ENCODE results near the gene DPY19L3. TPM values are rescaled to one million over a fixed set of nuclear protein-coding genes. Genes with fewer than 3 reads are reported as not detected.
"Not testable (repeated sequence)": the region's sequence is repeated elsewhere in the genome, so short reads cannot be mapped to it uniquely, and the experiment has no call there.

The DPY19L3 gene
- total RNA-seq, 1 donor from 2014 or later = 6.5 TPM

GRCh38 chr19:32421589-32422361 is 16.2 kb downstream of the DPY19L3 start:
- intact Hi-C loops (cut with DNase I) = no loop called here
- ATAC-seq (ENCODE audit: poor library complexity) = peak; percentile 39
- no peak for DNase-seq

DNA sequence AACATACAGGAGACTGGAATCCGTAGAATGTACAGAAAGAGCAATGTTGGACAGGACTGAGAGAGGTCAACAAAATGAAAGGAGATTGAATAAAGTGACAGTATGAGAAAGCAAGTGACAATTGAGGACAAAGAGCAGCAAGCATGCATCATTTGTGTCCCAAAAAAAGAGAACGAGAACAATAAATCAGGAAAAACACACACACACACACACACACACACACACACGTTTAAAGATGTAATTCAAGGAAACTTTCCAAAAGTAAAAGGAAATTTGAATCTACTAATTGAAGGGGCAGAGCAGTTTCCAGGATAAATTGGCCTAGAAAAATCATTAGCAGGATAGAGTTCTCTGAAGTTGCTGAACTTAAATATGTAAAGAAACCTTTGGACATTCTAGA is 16.9 kb downstream of the DPY19L3 start:
- DNase-seq (no peak), ATAC-seq (ENCODE audit: poor library complexity) (no peak)
- intact Hi-C loops (cut with DNase I) = no loop called here

GRCh38 chr19:32423944-32424343 is 18.4 kb downstream of the DPY19L3 start:
- intact Hi-C loops (cut with DNase I); ATAC-seq (ENCODE audit: poor library complexity); DNase-seq: not testable (repeated sequence)

- DNase-seq = no peak
- intact Hi-C loops (cut with DNase I) = no loop called here
- ATAC-seq (ENCODE audit: poor library complexity) = no peak
These were observed 22.0 kb downstream of the DPY19L3 start for GRCh38 chr19:32427536-32427935.

- no peak for ATAC-seq (ENCODE audit: poor library complexity)
- intact Hi-C loops (cut with DNase I) = no loop called here
- DNase-seq = no peak
These were observed 31.1 kb downstream of the DPY19L3 start for GRCh38 chr19:32436692-32437091.

GRCh38 chr19:32437096-32437495 is 31.5 kb downstream of the DPY19L3 start:
- no peak for ATAC-seq (ENCODE audit: poor library complexity)
- DNase-seq = no peak
- intact Hi-C loops (cut with DNase I) = no loop called here

- intact Hi-C loops (cut with DNase I) = no loop called here
- DNase-seq (no peak), ATAC-seq (ENCODE audit: poor library complexity) (no peak)
These were observed 33.2 kb downstream of the DPY19L3 start for GRCh38 chr19:32438751-32439150.

- DNase-seq (no peak), ATAC-seq (ENCODE audit: poor library complexity) (no peak)
- intact Hi-C loops (cut with DNase I) = no loop called here
These were observed 37.1 kb downstream of the DPY19L3 start for GRCh38 chr19:32442650-32443049.

GRCh38 chr19:32447534-32447933 is 42.0 kb downstream of the DPY19L3 start:
- ATAC-seq (ENCODE audit: poor library complexity); DNase-seq; intact Hi-C loops (cut with DNase I): not testable (repeated sequence)

DNA sequence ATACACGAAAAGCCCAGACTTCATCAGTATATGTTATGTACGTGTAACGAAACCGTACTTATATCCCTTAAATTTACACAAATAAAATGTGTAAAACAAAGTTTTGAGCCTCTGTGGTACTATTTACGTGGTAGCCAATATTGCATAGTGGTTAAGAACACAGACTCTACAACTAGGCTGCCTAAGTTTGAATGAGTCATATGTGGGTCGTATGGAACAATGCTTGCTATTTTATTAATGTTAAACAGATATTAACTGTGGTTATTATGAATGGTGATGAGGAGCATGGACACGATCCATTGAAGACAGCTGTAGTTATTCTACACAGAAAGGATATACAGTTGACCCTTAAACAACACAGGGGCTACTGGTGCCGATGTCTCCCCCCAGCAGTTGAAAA is 42.5 kb downstream of the DPY19L3 start:
- ATAC-seq (ENCODE audit: poor library complexity) (no peak), DNase-seq (no peak)
- intact Hi-C loops (cut with DNase I) = no loop called here

GRCh38 chr19:32450217-32450616 is 44.6 kb downstream of the DPY19L3 start:
- intact Hi-C loops (cut with DNase I) = no loop called here
- no peak for ATAC-seq (ENCODE audit: poor library complexity)
- DNase-seq = no peak

GRCh38 chr19:32453736-32454135 is 48.2 kb downstream of the DPY19L3 start:
- no peak for ATAC-seq (ENCODE audit: poor library complexity)
- DNase-seq = no peak
- intact Hi-C loops (cut with DNase I) = no loop called here

DNA sequence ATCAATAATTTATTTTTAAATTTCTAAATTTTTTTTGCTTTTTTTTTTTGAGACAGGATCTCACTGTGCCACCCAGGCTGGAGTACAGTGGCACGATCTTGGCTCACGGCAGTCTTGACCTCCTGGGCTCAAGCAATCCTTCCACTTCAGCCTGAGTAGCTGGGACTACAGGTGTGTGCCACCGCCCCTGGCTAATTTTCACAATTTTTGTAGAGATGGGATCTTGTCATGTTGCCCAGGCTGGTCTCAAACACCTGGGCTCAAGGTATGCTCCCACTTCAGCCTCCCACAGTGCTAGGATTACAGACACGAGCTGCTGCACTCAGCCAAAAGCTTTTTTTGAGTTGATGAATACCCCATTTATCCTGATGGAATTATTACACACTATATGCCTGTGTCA is 50.8 kb downstream of the DPY19L3 start:
- ATAC-seq (ENCODE audit: poor library complexity) (no peak), DNase-seq (no peak)
- intact Hi-C loops (cut with DNase I) = no loop called here

DNA sequence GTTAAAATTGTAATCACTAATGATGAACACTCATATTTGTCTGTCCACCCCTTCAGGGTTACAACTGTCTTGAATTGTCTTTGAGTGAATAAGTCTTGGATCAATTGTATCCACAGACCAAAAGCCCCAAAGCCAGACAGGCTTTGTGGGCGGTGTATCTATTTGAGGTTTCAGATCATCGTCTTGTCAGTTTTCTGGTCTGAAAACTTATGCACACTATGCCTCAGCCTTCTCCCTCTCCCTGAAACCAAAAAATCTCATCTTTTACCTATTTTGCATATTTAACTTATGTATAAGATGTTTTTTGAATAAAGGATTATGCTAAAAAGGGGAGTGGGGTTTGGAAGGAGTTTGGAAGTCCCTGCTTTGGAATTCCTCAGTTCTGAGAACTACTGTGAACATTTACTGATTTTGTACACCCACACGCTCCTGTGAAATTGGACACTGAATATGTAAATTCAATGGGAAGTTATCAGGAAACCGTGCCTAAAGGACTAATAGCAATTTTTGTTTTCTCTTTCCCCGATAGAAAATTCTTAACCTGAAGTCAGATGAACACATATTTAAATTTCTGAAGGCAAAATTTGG is 52.1 kb downstream of the DPY19L3 start:
- ATAC-seq (ENCODE audit: poor library complexity) = no peak
- DNase-seq = no peak
- intact Hi-C loops (cut with DNase I) = no loop called here

DNA sequence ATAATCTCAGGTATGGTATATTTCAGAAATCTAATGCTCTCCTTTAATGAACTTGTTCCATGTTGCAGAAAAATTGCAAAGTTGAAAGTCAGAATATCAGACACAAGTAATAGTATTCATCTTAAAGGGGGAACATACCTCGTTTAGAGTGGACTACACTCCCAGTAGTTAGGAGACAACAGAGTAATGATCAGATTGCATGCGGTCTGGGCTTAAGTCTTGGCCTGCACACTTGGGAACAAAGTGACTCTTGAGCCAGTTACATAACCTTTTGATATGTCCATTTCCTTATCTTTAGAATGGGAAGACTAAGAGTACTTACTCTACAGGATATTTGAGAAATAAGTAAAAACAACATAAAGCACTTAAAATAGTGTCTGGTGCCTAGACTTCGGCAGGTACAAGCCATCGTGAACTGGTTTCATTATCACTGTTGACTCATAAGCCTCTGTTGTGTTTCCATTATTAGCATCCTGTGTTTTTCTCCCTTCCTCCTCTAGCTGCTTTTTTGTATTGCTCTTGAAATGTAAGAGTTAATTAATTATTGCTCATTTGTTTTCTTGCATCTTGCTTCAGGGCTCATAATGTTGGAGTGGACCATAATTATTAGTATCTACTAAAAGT is 53.0 kb downstream of the DPY19L3 start:
- no peak for DNase-seq
- intact Hi-C loops (cut with DNase I) = no loop called here
- ATAC-seq (ENCODE audit: poor library complexity) = peak; percentile 34

GRCh38 chr19:32459204-32459865 is 53.8 kb downstream of the DPY19L3 start:
- intact Hi-C loops (cut with DNase I) = no loop called here
- ATAC-seq (ENCODE audit: poor library complexity) (no peak), DNase-seq (no peak)

DNA sequence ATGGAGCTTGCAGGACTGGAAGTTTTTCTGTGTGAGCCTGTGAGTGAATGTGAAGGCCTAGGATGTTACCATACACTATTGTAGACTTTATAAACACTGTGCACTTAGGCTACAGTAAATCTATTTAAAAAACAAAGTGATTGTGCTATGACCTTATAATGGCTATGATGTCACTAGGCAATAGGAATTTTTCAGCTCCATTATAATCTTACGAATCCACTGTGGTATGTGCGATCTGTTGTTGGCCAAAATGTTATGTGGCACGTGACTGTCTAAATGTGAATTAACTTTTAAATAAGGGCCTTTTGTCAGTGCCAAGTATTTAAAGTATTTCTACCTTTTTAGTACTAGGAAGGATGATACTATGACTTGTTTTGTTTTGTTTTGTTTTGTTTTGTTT is 54.9 kb downstream of the DPY19L3 start:
- intact Hi-C loops (cut with DNase I) = no loop called here
- ATAC-seq (ENCODE audit: poor library complexity) = no peak
- no peak for DNase-seq

GRCh38 chr19:32464279-32464678 is 58.7 kb downstream of the DPY19L3 start:
- DNase-seq = no peak
- no peak for ATAC-seq (ENCODE audit: poor library complexity)
- intact Hi-C loops (cut with DNase I) = no loop called here

- intact Hi-C loops (cut with DNase I) = no loop called here
- DNase-seq (no peak), ATAC-seq (ENCODE audit: poor library complexity) (no peak)
These were observed 59.6 kb downstream of the DPY19L3 start for GRCh38 chr19:32465176-32465575.

DNA sequence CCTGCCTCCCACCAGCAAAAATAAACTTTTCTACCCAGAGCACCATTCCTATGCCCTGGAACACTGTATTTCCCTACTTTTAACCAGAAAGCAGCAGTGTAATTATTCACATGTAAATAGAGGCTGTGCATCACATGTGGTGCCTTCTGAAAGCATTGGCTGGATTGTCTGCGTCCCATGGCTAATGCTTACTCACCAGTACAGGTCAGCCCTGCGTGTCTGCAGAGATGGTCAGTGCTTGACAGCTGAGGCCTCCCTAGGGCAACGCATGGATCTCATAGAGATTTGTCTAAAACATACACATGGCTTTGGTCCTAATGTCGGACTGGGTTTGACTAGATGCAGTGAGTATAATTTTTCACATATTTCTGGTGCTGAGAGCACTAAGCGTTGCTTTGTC is 64.2 kb downstream of the DPY19L3 start:
- no peak for DNase-seq
- ATAC-seq (ENCODE audit: poor library complexity) = no peak
- intact Hi-C loops (cut with DNase I) = no loop called here
